ENCODE data around the gene PDGFRB. TPM values are rescaled to one million over a fixed set of nuclear protein-coding genes. Genes with fewer than 3 reads are reported as not detected.

Gene PDGFRB
- total and polyA plus RNA-seq, 2 of the 4 experiments (the other 2 are of a cell fraction): 108 to 124 TPM

- no TSS peak for BruUV-seq (replicated peaks)
- no peak for DNase-seq
These were observed 31.5 kb downstream of the PDGFRB start for GRCh38 chr5:150124111-150124557.

More at GRCh38 chr5:150124111-150124557, 31.5 kb downstream of the PDGFRB start:
- 81% methylated on average over 3 of the region's 11 CpGs; no CpG with 5 or more reads in 1 of the 2 experiments for WGBS, 2 experiments (ENCODE audit: extremely low coverage in 2 of 2, insufficient read length in 1 of 2)
- Histone ChIP-seq H3K4ac (ENCODE audit: low read depth, low read length) (no peak overlapping the region), H4K91ac (ENCODE audit: insufficient read depth, low read depth, low read length) (no peak overlapping the region), H3K36me3 (ENCODE audit: control insufficient read depth, insufficient read depth, low read length) (peaks cover 94% of the 10 kb centered on the region), H3K4me3 (ENCODE audit: insufficient read depth, low read depth, low read length) (no peak overlapping the region), H2BK15ac (ENCODE audit: low read depth, low read length) (no peak overlapping the region), H3K14ac (replicated peaks; ENCODE audit: low read depth, low read length) (no peak overlapping the region), H3K4me1 (ENCODE audit: control insufficient read depth, insufficient read depth, low read length) (0 out of 2 replicates have a peak, but pooled peaks cover 1% of the 10 kb centered on the region), H3K79me1 (ENCODE audit: low read depth in 1 of 2, low read length in 2 of 2) (peaks cover 29 to 66% of the 10 kb centered on the region in 2 experiments), H2BK5ac (ENCODE audit: low read depth, low read length, poor library complexity, severe bottlenecking) (no peak overlapping the region), H4K8ac (ENCODE audit: low read depth in 2 of 2, low read length in 2 of 2) (no peak overlapping the region), H3K27ac (ENCODE audit: insufficient read depth, low read length) (no peak overlapping the region), H3K9me3 (ENCODE audit: control insufficient read depth, insufficient read depth, low read length) (no peaks in the 10 kb centered on the region), H2AK9ac (replicated peaks; ENCODE audit: low read depth, low read length, poor library complexity) (no peak overlapping the region), H3K18ac (ENCODE audit: low read depth, low read length) (no peak overlapping the region), H3K4me2 (ENCODE audit: low read depth, low read length) (no peak overlapping the region), H3K27me3 (ENCODE audit: control insufficient read depth, insufficient read depth, low read length) (no peaks in the 10 kb centered on the region), H4K5ac (ENCODE audit: low read depth, low read length) (no peak overlapping the region), H3K9ac (ENCODE audit: low read depth, low read length) (no peak overlapping the region), H3K9me1 (ENCODE audit: insufficient read depth, low read length) (no peaks in the 10 kb centered on the region), H4K20me1 (ENCODE audit: insufficient read depth, low read length) (no peaks in the 10 kb centered on the region), H2BK120ac (ENCODE audit: low read depth, low read length) (no peak overlapping the region), H2BK20ac (ENCODE audit: low read depth, low read length) (no peak overlapping the region), H2AFZ (replicated peaks; ENCODE audit: low read length, poor library complexity) (no peak overlapping the region), H3K23ac (ENCODE audit: low read depth, low read length) (no peak overlapping the region), H3K56ac (ENCODE audit: extremely low read depth, insufficient read depth, low read length) (no peak overlapping the region), H2AK5ac (ENCODE audit: low read depth, low read length) (no peak overlapping the region)
- ChIA-PET POLR2A (ENCODE audit: unreplicated experiment) (no interaction called here), CTCF (no interaction called here)
- TF ChIP-seq FOS (IDR thresholded peaks at IDR 0.05; ENCODE audit: low read depth, low read length) (no peak), NFE2L2 (IDR thresholded peaks at IDR 0.05; ENCODE audit: low read depth, low read length) (no peak), CHD1 (IDR thresholded peaks at IDR 0.05; ENCODE audit: low read depth, low read length) (no peak), USF2 (IDR thresholded peaks at IDR 0.05; ENCODE audit: low read depth, low read length) (no peak), BHLHE40 (IDR thresholded peaks at IDR 0.05; ENCODE audit: low read depth, low read length) (no peak), RFX5 (IDR thresholded peaks at IDR 0.05; ENCODE audit: low read depth, low read length) (no peak), CTCF (conservative IDR thresholded peaks at IDR 0.05; ENCODE audit: low read depth, low read length) (no peak), SMC3 (IDR thresholded peaks at IDR 0.05; ENCODE audit: low read depth, low read length) (no peak), MXI1 (IDR thresholded peaks at IDR 0.05; ENCODE audit: borderline replicate concordance, low read depth, low read length) (no peak), MAFK (IDR thresholded peaks at IDR 0.05; ENCODE audit: low read depth, low read length) (no peak)
- ATAC-seq (ENCODE audit: low read depth): no peak
- dilution Hi-C loops (cut with HindIII; ENCODE audit: low sequenced_read_pairs, unreplicated experiment): no loop called here
- intact Hi-C loops (cut with micrococcal nuclease): no loop called here
- in situ Hi-C loops (cut with MboI; ENCODE audit: low sequenced_read_pairs): no loop called here
